GM12878 (cell line): Measurements from ENCODE around the gene M1AP. TPM values are rescaled to one million over a fixed set of nuclear protein-coding genes. Genes with fewer than 3 reads are reported as not detected.

Experiments
- ATAC-seq: fragments of 200-7000 bp; cut with Tn5 transposase; 3 replicates; pipeline ENCODE4 v1.9.1; 2020; ENCODE audit warnings: mild to moderate bottlenecking, moderate library complexity
- BruUV-seq: library from RNA; stranded (reverse); fragments of 400-500 nt; replicated peaks from 2 replicates; lab custom pipeline; 2021; lab: Mats Ljungman, UMichigan
- CTCF ChIA-PET: fragments of 300-600 bp; sonication (Branson Sonifier 250); formaldehyde crosslinking; extraction: SDS; loops from one replicate; lab custom pipeline; 2021; ENCODE audit warnings: inconsistent platforms; lab: Yijun Ruan, JAX
- POLR2A ChIA-PET: fragments of 350-600 bp; formaldehyde crosslinking; extraction: SDS; loops from one replicate; lab custom pipeline; 2021; ENCODE audit warnings: inconsistent platforms; lab: Charles Lee
- RAD21 ChIA-PET: fragments of 300-600 bp; sonication (Branson Sonifier 250); formaldehyde crosslinking; loops from one replicate; lab custom pipeline; 2023; ENCODE audit warnings: antibody characterized with exemption; ENCODE audit not compliant: unreplicated experiment; lab: Charles Lee
- SMC1A ChIA-PET: fragments of 300-600 bp; sonication (Branson Sonifier 250); formaldehyde crosslinking; loops from one replicate; lab custom pipeline; 2023; ENCODE audit not compliant: unreplicated experiment, uncharacterized antibody; lab: Charles Lee
- DNase-seq: peaks from one replicate; pipeline ENCODE4 v3.0.0-alpha.2; 2011; ENCODE audit warnings: low read depth, low spot score
- FAIRE-seq: peaks from 3 replicates; lab custom pipeline; 2011; peaks lifted over from hg19 to GRCh38; lab: Jason Lieb, UNC
- H2AFZ ChIP-seq: 2 replicates; pipeline ENCODE4 v1.6.0; 2011; ENCODE audit warnings: low read depth, low read length, control low read depth; ENCODE audit not compliant: control insufficient read depth
- H3K27ac ChIP-seq: 2 replicates; pipeline ENCODE4 v1.5.1; 2011; ENCODE audit warnings: control low read depth; ENCODE audit not compliant: control insufficient read depth, insufficient read depth
- H3K27me3 ChIP-seq, 2 experiments: replicated peaks in 1 of 2; 2 replicates each; pipeline versions ENCODE4 v1.6.0 to v1.6.1; 2011; ENCODE audit warnings: low read length in 1 of 2; ENCODE audit not compliant: control insufficient read depth in 2 of 2, insufficient read depth in 2 of 2
- H3K36me3 ChIP-seq, 2 experiments: 2 replicates each; pipeline ENCODE4 v1.5.1; 2011; ENCODE audit warnings: low read length in 1 of 2; ENCODE audit not compliant: control insufficient read depth in 2 of 2, insufficient read depth in 2 of 2
- H3K4me1 ChIP-seq: 2 replicates; pipeline ENCODE4 v1.6.1; 2011; ENCODE audit warnings: mild to moderate bottlenecking, low read length, moderate library complexity, mixed read lengths; ENCODE audit not compliant: control insufficient read depth, insufficient read depth
- H3K4me2 ChIP-seq: 2 replicates; pipeline ENCODE4 v1.6.0; 2011; ENCODE audit warnings: control low read depth; ENCODE audit not compliant: control insufficient read depth, insufficient read depth
- H3K4me3 ChIP-seq: fragments of 200-600 bp; sonication (generic); 2 replicates; pipeline ENCODE4 v1.5.1; 2016
- H3K79me2 ChIP-seq: 2 replicates; pipeline ENCODE4 v1.6.0; 2011; ENCODE audit warnings: low read length; ENCODE audit not compliant: control insufficient read depth, insufficient read depth
- H3K9ac ChIP-seq: 2 replicates; pipeline ENCODE4 v1.8.0; 2011; ENCODE audit warnings: low read length, control low read depth, mixed read lengths; ENCODE audit not compliant: control insufficient read depth, insufficient read depth
- H3K9me3 ChIP-seq: replicated peaks from 3 replicates; pipeline ENCODE4 v1.5.1; 2011; ENCODE audit warnings: mild to moderate bottlenecking, low read length; ENCODE audit not compliant: control insufficient read depth, insufficient read depth
- H4K20me1 ChIP-seq: 2 replicates; pipeline ENCODE4 v1.6.0; 2011; ENCODE audit not compliant: control insufficient read depth, insufficient read depth
- BCLAF1 ChIP-seq: fragments of 450-650 bp; IDR thresholded peaks from 2 replicates; pipeline ENCODE4 v1.6.1; 2017; ENCODE audit warnings: antibody characterized with exemption, mild to moderate bottlenecking, moderate library complexity
- CBFB ChIP-seq: IDR thresholded peaks from 2 replicates; pipeline ENCODE4 v1.6.1; 2016; ENCODE audit warnings: antibody characterized with exemption, low read depth
- HCFC1 ChIP-seq: fragments of 150-350 bp; IDR thresholded peaks from 2 replicates; pipeline ENCODE4 v1.6.1; 2014; ENCODE audit warnings: low read length
- MEF2B ChIP-seq: fragments of 450-650 bp; IDR thresholded peaks from 2 replicates; pipeline ENCODE4 v1.6.1; 2018; ENCODE audit warnings: mild to moderate bottlenecking, moderate library complexity; ENCODE audit not compliant: partially characterized antibody, poor library complexity, severe bottlenecking
- NRF1 ChIP-seq: conservative IDR thresholded peaks from 2 replicates; pipeline ENCODE4 v1.6.1; 2011; ENCODE audit warnings: mild to moderate bottlenecking, low read depth, low read length, improper control_type of control experiment
- PAX5 ChIP-seq: IDR thresholded peaks from 2 replicates; pipeline ENCODE4 v1.6.1; 2011; ENCODE audit warnings: low read depth, low read length, borderline replicate concordance
- RAD21 ChIP-seq: IDR thresholded peaks from 2 replicates; pipeline ENCODE4 v1.6.1; 2011; ENCODE audit warnings: mild to moderate bottlenecking, low read depth, low read length, moderate library complexity; ENCODE audit not compliant: insufficient read depth
- RUNX3 ChIP-seq: IDR thresholded peaks from 2 replicates; pipeline ENCODE4 v1.6.1; 2012; ENCODE audit warnings: low read length, inconsistent platforms
- TCF7 ChIP-seq: IDR thresholded peaks from 2 replicates; pipeline ENCODE4 v1.6.1; 2014; ENCODE audit warnings: antibody characterized with exemption, borderline replicate concordance
- ZNF384 ChIP-seq: IDR thresholded peaks from 2 replicates; pipeline ENCODE4 v1.6.1; 2012; ENCODE audit warnings: low read depth, mild to moderate bottlenecking, low read length, improper control_type of control experiment, borderline replicate concordance
- WGBS: methylation state at CpG from one replicate; pipeline ENCODE4 v1.1.6; 2016; ENCODE audit warnings: low lambda C conversion rate; ENCODE audit not compliant: insufficient replicate concordance, insufficient coverage; ENCODE audit errors: missing lambda C conversion rate; 5-methylcytosine and 5-hydroxymethylcytosine counted together
- in situ Hi-C: fragments of 300-500 bp; cut with MboI; formaldehyde crosslinking; loops from 9 replicates; pipeline ENCODE4 v1.14.3; 2018; ENCODE audit warnings: mixed read lengths
- intact Hi-C: fragments of 100-400 bp; cut with micrococcal nuclease; formaldehyde crosslinking; loops from one replicate; pipeline ENCODE4 v1.14.2; 2022; ENCODE audit not compliant: unreplicated experiment
- polyA plus RNA-seq, 11 experiments: library from polyadenylated mRNA; depleted of rRNA in 4 of 11; unstranded in 6 of 11; stranded (reverse) in 5 of 11; fragments of >200 nt; fragmentation: Nextera tagmentation in 4 of 11; fragmentation: Illumina TruSeq in 1 of 11; extraction: Ambion mirVana in 4 of 11; extraction: Trizol in 1 of 11; gene quantifications; 1 replicate in 1 of 11; 2 replicates in 10 of 11; pipeline versions ENCODE4 v1.2.1 to v1.2.3, GENCODE V29; 2011 to 2016; ENCODE audit warnings: inconsistent platforms in 2 of 11, missing spikeins in 2 of 11, low read depth in 1 of 11
- total RNA-seq, 4 experiments: library from RNA; depleted of rRNA in 3 of 4; stranded (reverse); fragments of >200 nt in 3 of 4; fragmentation: Illumina TruSeq in 1 of 4; extraction: Trizol in 1 of 4; gene quantifications; 2 replicates each; pipeline versions ENCODE4 v1.2.1 to v1.2.3, GENCODE V29; 2013 to 2021
- TF ChIP-seq, protein P1 (sequence below): IDR thresholded peaks from 2 replicates; pipeline ENCODE4 v1.6.1; 2012; ENCODE audit warnings: low read depth, low read length, improper control_type of control experiment

M1AP gene
- total and polyA plus RNA-seq, 10 of the 15 experiments (the other 5 are each of a cell fraction or from before 2014, with no cell fraction given): 0.04 to 0.32 (median 0.16) TPM; not detected in 4

GRCh38 chr2:74597410-74597809 is 50.7 kb downstream of the M1AP start:
- ChIA-PET CTCF (interaction anchor here (7.6 kb wide), 1 partner anchor 9 kb away, joined by 74 read pairs; no protein-coding TSS in a partner anchor), RAD21 (no interaction called here), SMC1A (interaction anchor here (1.3 to 6.7 kb wide), 3 partner anchors 8 to 29 kb away, joined by 3 to 44 read pairs (median 5); no protein-coding TSS in a partner anchor), POLR2A (interaction anchor here (0.7 kb wide), 1 partner anchor 92 kb away, joined by 3 read pairs; no protein-coding TSS in a partner anchor)
- no peak for ATAC-seq
- Histone ChIP-seq H2AFZ (no peak overlapping the region), H3K9me3 (no peaks in the 10 kb centered on the region), H4K20me1 (no peaks in the 10 kb centered on the region), H3K79me2 (no peaks in the 10 kb centered on the region), H3K27me3 (no peaks in the 10 kb centered on the region; a peak in 2 of 4 replicates), H3K4me1 (no peaks in the 10 kb centered on the region), H3K9ac (no peak overlapping the region), H3K27ac (no peak overlapping the region), H3K4me3 (no peak overlapping the region), H3K36me3 (no peaks in the 10 kb centered on the region), H3K4me2 (no peak overlapping the region)
- DNase-seq: no peak
- BruUV-seq: no TSS peak
- FAIRE-seq: no peak
- intact Hi-C loops: no loop called here
- 33% methylated on average over 1 of the region's 1 CpG for WGBS
- in situ Hi-C loops: loop anchor here (10.0 kb wide), 1 partner anchor 353 kb away; no protein-coding TSS in a partner anchor
- TF ChIP-seq RUNX3: no peak

GRCh38 chr2:74596584-74596983 is 51.5 kb downstream of the M1AP start:
- Histone ChIP-seq H3K4me1 (no peaks in the 10 kb centered on the region), H2AFZ (no peak overlapping the region), H3K36me3 (no peaks in the 10 kb centered on the region), H3K9ac (no peak overlapping the region), H3K27me3 (no peaks in the 10 kb centered on the region; a peak in 1 of 4 replicates), H3K9me3 (no peaks in the 10 kb centered on the region), H3K4me3 (no peak overlapping the region), H4K20me1 (no peaks in the 10 kb centered on the region), H3K4me2 (no peak overlapping the region), H3K27ac (no peak overlapping the region), H3K79me2 (no peaks in the 10 kb centered on the region)
- in situ Hi-C loops (loop anchor here (10.0 kb wide), 1 partner anchor 352 kb away; no protein-coding TSS in a partner anchor), intact Hi-C loops (no loop called here)
- ChIA-PET SMC1A (interaction anchor here (0.6 to 6.7 kb wide), 4 partner anchors 7 to 164 kb away, joined by 3 to 44 read pairs (median 4); no protein-coding TSS in a partner anchor), POLR2A (no interaction called here), RAD21 (no interaction called here), CTCF (interaction anchor here (7.6 kb wide), 1 partner anchor 8 kb away, joined by 74 read pairs; no protein-coding TSS in a partner anchor)
- WGBS: 25% methylated on average over 1 of the region's 1 CpG
- no peak for DNase-seq
- no peak for FAIRE-seq
- no peak for ATAC-seq
- BruUV-seq: no TSS peak
- TF ChIP-seq CBFB (no peak), TCF7 (no peak), RAD21 (no peak), BCLAF1 (no peak), PAX5 (no peak), NRF1 (no peak), HCFC1 (no peak), ZNF384 (no peak), MEF2B (no peak)
- TF ChIP-seq, protein P1, sequence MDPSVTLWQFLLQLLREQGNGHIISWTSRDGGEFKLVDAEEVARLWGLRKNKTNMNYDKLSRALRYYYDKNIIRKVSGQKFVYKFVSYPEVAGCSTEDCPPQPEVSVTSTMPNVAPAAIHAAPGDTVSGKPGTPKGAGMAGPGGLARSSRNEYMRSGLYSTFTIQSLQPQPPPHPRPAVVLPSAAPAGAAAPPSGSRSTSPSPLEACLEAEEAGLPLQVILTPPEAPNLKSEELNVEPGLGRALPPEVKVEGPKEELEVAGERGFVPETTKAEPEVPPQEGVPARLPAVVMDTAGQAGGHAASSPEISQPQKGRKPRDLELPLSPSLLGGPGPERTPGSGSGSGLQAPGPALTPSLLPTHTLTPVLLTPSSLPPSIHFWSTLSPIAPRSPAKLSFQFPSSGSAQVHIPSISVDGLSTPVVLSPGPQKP: no peak
